Gastroesophageal sphincter (tissue), 4 donors: ENCODE measurements around the gene HAP1. TPM values are rescaled to one million over a fixed set of nuclear protein-coding genes. Genes with fewer than 3 reads are reported as not detected.

Experiments
- ATAC-seq: fragments of 150-250 bp; one replicate; pipeline ENCODE4 v1.9.1; 2016; ENCODE audit warnings: mild to moderate bottlenecking, moderate library complexity
- H3K27ac ChIP-seq, 4 donors: fragments of 200-600 bp; sonication (generic) in 3 of 4; 1 replicate in 3 of 4; 2 replicates in 1 of 4; pipeline ENCODE4 v1.5.1; 2016 to 2019
- H3K27me3 ChIP-seq: fragments of 200-600 bp; sonication (generic); one replicate; pipeline ENCODE4 v1.5.1; 2019
- H3K36me3 ChIP-seq, 2 donors: fragments of 200-600 bp; sonication (generic); one replicate each; pipeline ENCODE4 v1.5.1; 2019; ENCODE audit warnings: control low read depth in 1 of 2
- H3K4me1 ChIP-seq, 3 donors: fragments of 200-600 bp; sonication (generic); 1 replicate in 2 of 3; 2 replicates in 1 of 3; pipeline ENCODE4 v1.5.1; 2016 to 2019; ENCODE audit warnings: control low read depth in 2 of 3
- H3K4me3 ChIP-seq, 2 donors: fragments of 200-600 bp; sonication (generic); one replicate each; pipeline ENCODE4 v1.5.1; 2019; ENCODE audit warnings: mild to moderate bottlenecking in 1 of 2, moderate library complexity in 1 of 2
- H3K9me3 ChIP-seq, 3 donors: fragments of 200-600 bp; sonication (generic); one replicate each; pipeline ENCODE4 v1.5.1; 2017 to 2019; ENCODE audit warnings: control low read depth in 2 of 3
- CTCF ChIP-seq, 4 experiments: fragments of 200-600 bp in 2 of 4; fragments of 450-650 bp in 2 of 4; sonication (generic) in 1 of 4; IDR thresholded peaks; one replicate each; pipeline ENCODE4 v1.5.1; 2017 to 2019; ENCODE audit warnings: antibody characterized with exemption in 4 of 4, mild to moderate bottlenecking in 2 of 4, moderate library complexity in 2 of 4
- EP300 ChIP-seq: sonication (generic); formaldehyde crosslinking; IDR thresholded peaks from one replicate; pipeline ENCODE4 v1.6.1; 2017; ENCODE audit warnings: antibody characterized with exemption, mild to moderate bottlenecking
- POLR2A ChIP-seq, 2 donors: fragments of 450-650 bp; IDR thresholded peaks; one replicate each; pipeline ENCODE4 v1.6.1; 2017; ENCODE audit warnings: antibody characterized with exemption in 2 of 2, mild to moderate bottlenecking in 2 of 2, moderate library complexity in 1 of 2
- POLR2AphosphoS5 ChIP-seq: sonication (generic); formaldehyde crosslinking; IDR thresholded peaks from one replicate; pipeline ENCODE4 v1.6.1; 2017; ENCODE audit warnings: antibody characterized with exemption
- WGBS, 2 donors: methylation state at CpG; one replicate each; pipeline ENCODE4 v1.1.5; 2018; ENCODE audit warnings: low coverage in 1 of 2; 5-methylcytosine and 5-hydroxymethylcytosine counted together
- total RNA-seq, 4 donors: library from RNA; depleted of rRNA; stranded (reverse); fragments of >200 nt; gene quantifications; one replicate each; pipeline ENCODE4 v1.1.0, GENCODE V29; 2016

The HAP1 gene
- total RNA-seq, 4 donors from 2014 or later: 0.54 TPM; not detected in 3

GRCh38 chr17:41741709-41742108 lies 7.3 kb upstream of the HAP1 start:
- no peak for TF ChIP-seq POLR2AphosphoS5
- Histone ChIP-seq H3K9me3 (no peaks in the 10 kb centered on the region), H3K27ac (no peak overlapping the region), H3K36me3 (no peaks in the 10 kb centered on the region), H3K4me3 (no peak overlapping the region), H3K4me1 (peaks cover 0 to 8% (median 0%) of the 10 kb centered on the region in 3 donors), H3K27me3 (peaks cover 16% of the 10 kb centered on the region)
- 78 to 80% methylated on average over 5 to 9 of the region's 9 CpGs for WGBS, 2 donors
- no peak for ATAC-seq

GRCh38 chr17:41740506-41740905 lies 6.1 kb upstream of the HAP1 start:
- H3K27me3 ChIP-seq: peaks cover 28% of the 10 kb centered on the region
- no peaks in the 10 kb centered on the region for H3K36me3 ChIP-seq
- WGBS, 2 donors: 88 to 90% methylated on average over 4 of the region's 5 CpGs
- no peak overlapping the region for H3K4me3 ChIP-seq
- H3K4me1 ChIP-seq: peaks cover 0 to 8% (median 0%) of the 10 kb centered on the region in 3 donors
- TF ChIP-seq EP300 (no peak), POLR2A (IDR thresholded peaks at IDR 0.05) (no peak), POLR2AphosphoS5 (no peak), CTCF (IDR thresholded peaks at IDR 0.05) (no peak)
- no peak overlapping the region for H3K27ac ChIP-seq
- no peaks in the 10 kb centered on the region for H3K9me3 ChIP-seq
- ATAC-seq: no peak

GRCh38 chr17:41739661-41740352 lies 5.4 kb upstream of the HAP1 start:
- Histone ChIP-seq H3K4me1 (peaks cover 0 to 15% (median 4%) of the 10 kb centered on the region in 3 donors), H3K4me3 (no peak overlapping the region), H3K27ac (no peak overlapping the region), H3K27me3 (peaks cover 35% of the 10 kb centered on the region), H3K9me3 (no peaks in the 10 kb centered on the region), H3K36me3 (no peaks in the 10 kb centered on the region)
- ATAC-seq: no peak
- WGBS, 2 donors: 75% methylated on average over 2 of the region's 9 CpGs; no CpG with 5 or more reads in 1 of the 2 donors
- TF ChIP-seq POLR2AphosphoS5 (no peak), POLR2A (IDR thresholded peaks at IDR 0.05) (no peak), CTCF (IDR thresholded peaks at IDR 0.05) (no peak), EP300 (no peak)

- no peaks in the 10 kb centered on the region for H3K9me3 ChIP-seq
- no peak overlapping the region for H3K27ac ChIP-seq
- ATAC-seq: no peak
- peaks cover 0 to 25% (median 15%) of the 10 kb centered on the region in 3 donors for H3K4me1 ChIP-seq
- no peaks in the 10 kb centered on the region for H3K36me3 ChIP-seq
- H3K27me3 ChIP-seq: peaks cover 46% of the 10 kb centered on the region
- TF ChIP-seq CTCF (IDR thresholded peaks at IDR 0.05): no peak
- no peak for TF ChIP-seq POLR2A (IDR thresholded peaks at IDR 0.05)
- TF ChIP-seq EP300: no peak
- TF ChIP-seq POLR2AphosphoS5: no peak
- H3K4me3 ChIP-seq: no peak overlapping the region
- WGBS, 2 donors: 92% methylated on average over 2 of the region's 5 CpGs; no CpG with 5 or more reads in 1 of the 2 donors
These were observed 4.3 kb upstream of the HAP1 start for GRCh38 chr17:41738801-41739112.

- WGBS, 2 donors: 0 to 6% methylated on average over 1 to 6 of the region's 10 CpGs
- H3K27me3 ChIP-seq: peaks cover 51% of the 10 kb centered on the region
- peaks cover 0 to 29% (median 16%) of the 10 kb centered on the region in 3 donors for H3K4me1 ChIP-seq
- peak; percentile 72 for ATAC-seq
- H3K36me3 ChIP-seq: no peaks in the 10 kb centered on the region
- no peak overlapping the region for H3K27ac ChIP-seq
- TF ChIP-seq POLR2A (IDR thresholded peaks at IDR 0.05): no peak
- TF ChIP-seq CTCF (IDR thresholded peaks at IDR 0.05): peak in 3 of 4 experiments; percentile 94 to 98 (median 97)
- no peaks in the 10 kb centered on the region for H3K9me3 ChIP-seq
- no peak overlapping the region for H3K4me3 ChIP-seq
These were observed 3.8 kb upstream of the HAP1 start for GRCh38 chr17:41738077-41738800.
